HEK293 (cell line): ENCODE results near the gene AUH.

ENCODE experiments used
- ZNF341 ChIP-seq: fragments of 450-650 bp; formaldehyde crosslinking; IDR thresholded peaks from 2 replicates; pipeline ENCODE4; 2016; ENCODE audit warnings: low read depth, missing biosample characterization, missing genetic modification characterization
- ZNF426 ChIP-seq: fragments of 450-650 bp; formaldehyde crosslinking; IDR thresholded peaks from 2 replicates; pipeline ENCODE4 v1.5.1; 2017; ENCODE audit warnings: missing biosample characterization, missing genetic modification characterization, mild to moderate bottlenecking, inconsistent platforms, moderate library complexity
- ZNF548 ChIP-seq: fragments of 450-650 bp; formaldehyde crosslinking; IDR thresholded peaks from 2 replicates; pipeline ENCODE4 v1.5.1; 2016; ENCODE audit warnings: missing biosample characterization, missing genetic modification characterization
- ZNF843 ChIP-seq: fragments of 450-650 bp; formaldehyde crosslinking; IDR thresholded peaks from 2 replicates; pipeline ENCODE4 v1.5.1; 2016; ENCODE audit warnings: missing biosample characterization, missing genetic modification characterization
- TF ChIP-seq, protein P1 (sequence below): fragments of 450-650 bp; formaldehyde crosslinking; IDR thresholded peaks from 2 replicates; pipeline ENCODE4 v1.5.1; 2016; ENCODE audit warnings: missing biosample characterization, missing genetic modification characterization
- TF ChIP-seq, protein P2 (sequence below): fragments of 450-650 bp; formaldehyde crosslinking; IDR thresholded peaks from 2 replicates; pipeline ENCODE4 v1.5.1; 2016; ENCODE audit warnings: missing biosample characterization, missing genetic modification characterization, low read depth

DNA sequence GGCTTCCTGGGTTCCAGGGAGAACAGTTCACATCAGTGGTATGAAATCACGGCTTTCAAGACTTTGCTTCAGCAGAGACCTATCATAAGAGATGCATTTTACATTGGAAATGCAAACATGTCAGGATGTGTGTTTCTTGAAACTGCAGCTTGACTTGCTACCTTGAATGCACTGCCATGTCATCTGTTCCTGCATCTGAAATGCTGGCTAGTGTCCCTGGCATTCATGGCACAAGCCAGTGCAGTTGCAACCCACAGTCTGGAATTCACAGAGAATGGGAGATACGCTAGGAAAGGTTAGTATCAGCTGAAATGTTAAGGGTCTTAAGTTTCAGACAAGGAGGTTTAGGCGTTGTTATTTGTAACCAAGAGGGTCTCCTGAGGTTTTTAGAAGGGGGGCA lies 37.2 kb upstream of the AUH start:
- TF ChIP-seq ZNF548 (tag by site-specific recombination): no peak
- no peak for TF ChIP-seq ZNF341 (tag by site-specific recombination)
- no peak for TF ChIP-seq ZNF843 (tag by site-specific recombination)
- TF ChIP-seq ZNF426 (tag by site-specific recombination): no peak
- TF ChIP-seq, protein P1, sequence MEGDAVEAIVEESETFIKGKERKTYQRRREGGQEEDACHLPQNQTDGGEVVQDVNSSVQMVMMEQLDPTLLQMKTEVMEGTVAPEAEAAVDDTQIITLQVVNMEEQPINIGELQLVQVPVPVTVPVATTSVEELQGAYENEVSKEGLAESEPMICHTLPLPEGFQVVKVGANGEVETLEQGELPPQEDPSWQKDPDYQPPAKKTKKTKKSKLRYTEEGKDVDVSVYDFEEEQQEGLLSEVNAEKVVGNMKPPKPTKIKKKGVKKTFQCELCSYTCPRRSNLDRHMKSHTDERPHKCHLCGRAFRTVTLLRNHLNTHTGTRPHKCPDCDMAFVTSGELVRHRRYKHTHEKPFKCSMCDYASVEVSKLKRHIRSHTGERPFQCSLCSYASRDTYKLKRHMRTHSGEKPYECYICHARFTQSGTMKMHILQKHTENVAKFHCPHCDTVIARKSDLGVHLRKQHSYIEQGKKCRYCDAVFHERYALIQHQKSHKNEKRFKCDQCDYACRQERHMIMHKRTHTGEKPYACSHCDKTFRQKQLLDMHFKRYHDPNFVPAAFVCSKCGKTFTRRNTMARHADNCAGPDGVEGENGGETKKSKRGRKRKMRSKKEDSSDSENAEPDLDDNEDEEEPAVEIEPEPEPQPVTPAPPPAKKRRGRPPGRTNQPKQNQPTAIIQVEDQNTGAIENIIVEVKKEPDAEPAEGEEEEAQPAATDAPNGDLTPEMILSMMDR (tag by site-specific recombination): no peak
- TF ChIP-seq, protein P2, sequence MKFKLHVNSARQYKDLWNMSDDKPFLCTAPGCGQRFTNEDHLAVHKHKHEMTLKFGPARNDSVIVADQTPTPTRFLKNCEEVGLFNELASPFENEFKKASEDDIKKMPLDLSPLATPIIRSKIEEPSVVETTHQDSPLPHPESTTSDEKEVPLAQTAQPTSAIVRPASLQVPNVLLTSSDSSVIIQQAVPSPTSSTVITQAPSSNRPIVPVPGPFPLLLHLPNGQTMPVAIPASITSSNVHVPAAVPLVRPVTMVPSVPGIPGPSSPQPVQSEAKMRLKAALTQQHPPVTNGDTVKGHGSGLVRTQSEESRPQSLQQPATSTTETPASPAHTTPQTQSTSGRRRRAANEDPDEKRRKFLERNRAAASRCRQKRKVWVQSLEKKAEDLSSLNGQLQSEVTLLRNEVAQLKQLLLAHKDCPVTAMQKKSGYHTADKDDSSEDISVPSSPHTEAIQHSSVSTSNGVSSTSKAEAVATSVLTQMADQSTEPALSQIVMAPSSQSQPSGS (tag by site-specific recombination): no peak
